Subcutaneous adipose tissue (tissue), 4 donors: ENCODE data around the gene SRSF12. TPM values are rescaled to one million over a fixed set of nuclear protein-coding genes. Genes with fewer than 3 reads are reported as not detected.

Experiments used
- total RNA-seq, 4 donors: library from RNA; depleted of rRNA; stranded (reverse); fragments of >200 nt; gene quantifications; one replicate each; pipeline ENCODE4 v1.1.0, GENCODE V29; 2016
- TF ChIP-seq, protein P1 (sequence below): fragments of 450-650 bp; IDR thresholded peaks from one replicate; pipeline ENCODE4 v1.5.1; 2016; ENCODE audit warnings: low read depth, mild to moderate bottlenecking, control low read depth, antibody characterized with exemption, moderate library complexity

SRSF12 gene
- total RNA-seq, 4 donors from 2014 or later, result 0.17 TPM; not detected in 3

- TF ChIP-seq, protein P1, sequence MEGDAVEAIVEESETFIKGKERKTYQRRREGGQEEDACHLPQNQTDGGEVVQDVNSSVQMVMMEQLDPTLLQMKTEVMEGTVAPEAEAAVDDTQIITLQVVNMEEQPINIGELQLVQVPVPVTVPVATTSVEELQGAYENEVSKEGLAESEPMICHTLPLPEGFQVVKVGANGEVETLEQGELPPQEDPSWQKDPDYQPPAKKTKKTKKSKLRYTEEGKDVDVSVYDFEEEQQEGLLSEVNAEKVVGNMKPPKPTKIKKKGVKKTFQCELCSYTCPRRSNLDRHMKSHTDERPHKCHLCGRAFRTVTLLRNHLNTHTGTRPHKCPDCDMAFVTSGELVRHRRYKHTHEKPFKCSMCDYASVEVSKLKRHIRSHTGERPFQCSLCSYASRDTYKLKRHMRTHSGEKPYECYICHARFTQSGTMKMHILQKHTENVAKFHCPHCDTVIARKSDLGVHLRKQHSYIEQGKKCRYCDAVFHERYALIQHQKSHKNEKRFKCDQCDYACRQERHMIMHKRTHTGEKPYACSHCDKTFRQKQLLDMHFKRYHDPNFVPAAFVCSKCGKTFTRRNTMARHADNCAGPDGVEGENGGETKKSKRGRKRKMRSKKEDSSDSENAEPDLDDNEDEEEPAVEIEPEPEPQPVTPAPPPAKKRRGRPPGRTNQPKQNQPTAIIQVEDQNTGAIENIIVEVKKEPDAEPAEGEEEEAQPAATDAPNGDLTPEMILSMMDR, result no peak
Observed at GRCh38 chr6:89087881-89088280, 30.0 kb downstream of the SRSF12 start.

- TF ChIP-seq, protein P1, result no peak
Observed at GRCh38 chr6:89085409-89086205, 32.3 kb downstream of the SRSF12 start.

DNA sequence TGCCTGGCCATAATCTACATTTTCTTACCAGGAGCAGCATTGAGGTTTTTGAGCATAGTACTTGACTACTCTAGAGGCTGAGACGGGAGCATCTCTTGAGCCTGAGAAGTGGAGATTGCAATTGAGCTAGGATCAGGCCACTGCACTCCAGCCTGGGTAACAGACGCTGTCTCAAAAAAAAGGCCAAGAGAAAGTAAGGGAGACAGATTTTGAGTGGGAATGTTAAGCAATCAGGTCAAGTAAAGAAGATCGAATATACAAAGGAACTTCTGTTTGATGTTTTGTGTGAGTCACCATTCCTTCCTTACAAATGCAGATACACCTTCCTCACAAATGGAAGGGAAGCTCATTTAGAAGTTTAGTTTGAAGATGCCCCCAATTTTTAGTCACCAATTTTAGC is 32.9 kb downstream of the SRSF12 start:
- TF ChIP-seq, protein P1, result no peak

- TF ChIP-seq, protein P1, result no peak
Observed at GRCh38 chr6:89084542-89084941, 33.3 kb downstream of the SRSF12 start.

DNA sequence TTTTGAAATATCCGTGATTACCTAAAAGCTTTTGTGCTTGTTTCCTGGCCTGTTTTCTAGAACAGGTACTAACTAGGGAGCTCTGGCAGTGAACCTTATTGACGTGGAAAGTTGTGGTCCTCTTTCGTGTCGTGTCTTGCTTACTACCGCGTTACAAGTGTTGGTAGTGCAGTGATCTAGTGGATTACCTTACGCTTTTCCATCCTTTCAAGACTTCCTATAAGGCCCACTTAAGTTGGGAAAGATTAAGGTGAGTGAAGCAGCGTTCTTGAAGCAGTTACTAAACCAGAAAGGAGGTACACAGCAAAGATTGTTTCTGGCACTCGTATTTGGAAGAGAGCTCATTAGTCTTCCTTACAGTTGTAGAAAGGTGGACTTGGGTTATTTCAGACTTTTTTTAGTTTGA is 35.4 kb downstream of the SRSF12 start:
- TF ChIP-seq, protein P1, result no peak

- TF ChIP-seq, protein P1, result no peak
Observed at GRCh38 chr6:89081423-89082322, 36.2 kb downstream of the SRSF12 start.

GRCh38 chr6:89081129-89081422 is 36.8 kb downstream of the SRSF12 start:
- TF ChIP-seq, protein P1, result no peak
